Naive thymus-derived CD4-positive, alpha-beta T cell (primary cell): ENCODE results near the gene SLC39A5. TPM values are rescaled to one million over a fixed set of nuclear protein-coding genes. Genes with fewer than 3 reads are reported as not detected.
"Not testable (repeated sequence)": the region's sequence is repeated elsewhere in the genome, so short reads cannot be mapped to it uniquely, and the experiment has no call there.

Experiments used
- ATAC-seq: fragments of 150-1000 bp; cut with Tn5 transposase; 2 replicates; pipeline ENCODE4 v1.10.0; 2021; ENCODE audit warnings: mild to moderate bottlenecking, moderate library complexity
- CTCF ChIA-PET: fragments of 350-600 bp; sonication (Branson Sonifier 250); formaldehyde crosslinking; loops from one replicate; lab custom pipeline; 2021; ENCODE audit warnings: antibody characterized with exemption; lab: Charles Lee
- POLR2A ChIA-PET: fragments of 350-600 bp; sonication (Branson Sonifier 250); formaldehyde crosslinking; loops from one replicate; lab custom pipeline; 2021; ENCODE audit warnings: antibody characterized with exemption, inconsistent platforms; lab: Charles Lee
- DNase-seq, 9 donors: peaks; one replicate each; pipeline versions ENCODE4 v3.0.0 to v3.0.0-alpha.2; 2020 to 2022; ENCODE audit warnings: mixed read lengths in 1 of 9
- H3K27ac ChIP-seq: one replicate; pipeline ENCODE4 v1.7.0; 2013; ENCODE audit warnings: mild to moderate bottlenecking, low read depth, low read length, moderate library complexity
- H3K27me3 ChIP-seq, 2 donors: one replicate each; pipeline ENCODE4 v1.7.0; 2013; ENCODE audit warnings: low read length in 2 of 2, mild to moderate bottlenecking in 2 of 2, moderate library complexity in 2 of 2; ENCODE audit not compliant: control insufficient read depth in 2 of 2, insufficient read depth in 2 of 2
- H3K36me3 ChIP-seq, 3 experiments: 1 replicate in 2 of 3; 2 replicates in 1 of 3; pipeline ENCODE4 v1.7.0; 2013; ENCODE audit warnings: low read length in 3 of 3, mild to moderate bottlenecking in 3 of 3, moderate library complexity in 1 of 3; ENCODE audit not compliant: insufficient read depth in 3 of 3, control insufficient read depth in 2 of 3
- H3K4me1 ChIP-seq, 2 donors: one replicate each; pipeline ENCODE4 v1.7.0; 2013; ENCODE audit warnings: low read length in 2 of 2, mild to moderate bottlenecking in 2 of 2, moderate library complexity in 1 of 2; ENCODE audit not compliant: control insufficient read depth in 2 of 2, insufficient read depth in 2 of 2
- H3K4me3 ChIP-seq: 2 replicates; pipeline ENCODE4 v1.7.0; 2013; ENCODE audit warnings: mild to moderate bottlenecking, low read length
- H3K9me3 ChIP-seq, 3 experiments: 1 replicate in 2 of 3; 2 replicates in 1 of 3; pipeline ENCODE4 v1.7.0; 2013; ENCODE audit warnings: low read length in 3 of 3; ENCODE audit not compliant: control insufficient read depth in 2 of 3
- H3K27ac Mint-ChIP-seq, 9 donors: one replicate each; pipeline ENCODE4 v1.8.0; 2020 to 2022; ENCODE audit warnings: mixed read lengths in 9 of 9, mild to moderate bottlenecking in 8 of 9, moderate library complexity in 5 of 9, inconsistent platforms in 2 of 9
- H3K27me3 Mint-ChIP-seq, 5 donors: one replicate each; pipeline ENCODE4 v1.8.0; 2021 to 2022; ENCODE audit warnings: mixed read lengths in 5 of 5, mild to moderate bottlenecking in 1 of 5
- H3K36me3 Mint-ChIP-seq, 5 donors: one replicate each; pipeline ENCODE4 v1.8.0; 2020 to 2022; ENCODE audit warnings: mixed read lengths in 5 of 5, mild to moderate bottlenecking in 3 of 5, inconsistent platforms in 1 of 5
- H3K4me1 Mint-ChIP-seq, 7 donors: one replicate each; pipeline ENCODE4 v1.8.0; 2020 to 2022; ENCODE audit warnings: mixed read lengths in 7 of 7, mild to moderate bottlenecking in 3 of 7, inconsistent platforms in 1 of 7
- H3K4me3 Mint-ChIP-seq, 10 donors: one replicate each; pipeline ENCODE4 v1.8.0; 2020 to 2022; ENCODE audit warnings: mild to moderate bottlenecking in 10 of 10, mixed read lengths in 10 of 10, moderate library complexity in 6 of 10, inconsistent platforms in 2 of 10
- H3K9me3 Mint-ChIP-seq, 11 donors: one replicate each; pipeline ENCODE4 v1.8.0; 2020 to 2022; ENCODE audit warnings: mixed read lengths in 11 of 11, mild to moderate bottlenecking in 4 of 11, inconsistent platforms in 1 of 11, moderate library complexity in 1 of 11
- intact Hi-C, 2 donors: fragments of 100-400 bp; cut with micrococcal nuclease; formaldehyde crosslinking; loops; one replicate each; pipeline ENCODE4 v1.15.1; 2023
- polyA plus RNA-seq, 2 donors: library from polyadenylated mRNA; unstranded; fragments of 300-500 nt; fragmentation: Illumina TruSeq; gene quantifications; one replicate each; pipeline ENCODE4 v1.2.3, GENCODE V29; 2021
- total RNA-seq, 6 experiments: library from RNA in 5 of 6; stranded (reverse) in 5 of 6; gene quantifications; 1 replicate in 5 of 6; 2 replicates in 1 of 6; pipeline ENCODE4 v1.2.3 and lab custom pipeline; 2021 to 2026

Gene SLC39A5
- total and polyA plus RNA-seq, 7 experiments from 2014 or later = 0.43 to 1.2 (median 0.77) TPM; not detected in 4

DNA sequence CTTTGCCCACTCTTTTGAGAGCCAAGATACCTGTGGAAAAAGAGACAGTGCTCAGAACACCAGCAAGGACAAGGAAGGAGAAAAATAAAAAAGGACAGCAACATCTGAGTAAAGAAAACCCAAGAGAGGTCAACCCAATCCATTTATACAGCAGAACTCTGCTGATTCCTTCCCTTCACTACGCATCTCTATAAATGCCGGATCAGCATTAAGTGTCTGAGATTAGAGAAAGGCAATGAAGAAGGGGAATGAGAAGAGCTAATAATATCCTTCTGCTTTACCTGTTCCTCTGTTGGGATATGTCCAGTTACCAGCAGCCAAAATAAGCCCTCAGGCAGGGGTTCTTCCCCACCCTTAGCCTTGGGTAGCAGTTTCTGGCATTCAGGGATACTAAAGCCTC, 52.7 kb downstream of the SLC39A5 start:
- ChIA-PET CTCF (no interaction called here), POLR2A (no interaction called here)
- H3K36me3 ChIP-seq = peaks cover 12 to 75% (median 25%) of the 10 kb centered on the region in 3 experiments
- H3K27me3 Mint-ChIP-seq = no peaks in the 10 kb centered on the region
- no peak overlapping the region for H3K4me3 ChIP-seq
- no peaks in the 10 kb centered on the region for H3K27me3 ChIP-seq
- peaks cover 0 to 42% (median 22%) of the 10 kb centered on the region in 5 donors for H3K36me3 Mint-ChIP-seq
- no peaks in the 10 kb centered on the region for H3K9me3 Mint-ChIP-seq
- H3K27ac ChIP-seq = no peak overlapping the region
- intact Hi-C loops = no loop called here
- no peak overlapping the region for H3K4me3 Mint-ChIP-seq
- no peak for DNase-seq
- H3K4me1 Mint-ChIP-seq = peaks cover 0 to 6% (median 4%) of the 10 kb centered on the region in 7 donors
- ATAC-seq = no peak
- peak overlapping the region in 4 of 9 donors; percentile 36 to 71 (median 43) for H3K27ac Mint-ChIP-seq
- H3K4me1 ChIP-seq = no peaks in the 10 kb centered on the region
- H3K9me3 ChIP-seq = no peaks in the 10 kb centered on the region

DNA sequence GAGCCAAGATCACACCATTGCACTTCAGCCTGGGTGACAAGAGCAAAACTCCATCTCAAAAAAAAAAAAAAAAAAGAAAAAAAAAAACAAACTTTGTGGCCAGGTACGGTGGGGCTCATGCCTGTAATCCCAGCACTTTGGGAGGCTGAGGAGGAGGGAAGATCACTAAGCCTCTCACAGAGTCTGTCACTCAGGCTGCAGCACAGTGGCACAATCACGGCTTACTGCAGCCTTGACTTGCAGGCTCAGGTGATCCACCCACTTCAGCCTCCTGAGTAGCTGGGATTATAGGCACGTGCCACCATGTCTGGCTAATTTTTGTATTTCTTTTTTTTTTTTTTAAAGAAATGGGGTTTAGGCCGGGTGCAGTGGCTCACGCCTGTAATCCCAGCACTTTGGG, 54.4 kb downstream of the SLC39A5 start:
- H3K27me3 ChIP-seq, H3K4me3 ChIP-seq, DNase-seq, H3K27me3 Mint-ChIP-seq, H3K9me3 Mint-ChIP-seq, H3K4me1 ChIP-seq, H3K27ac ChIP-seq, H3K27ac Mint-ChIP-seq, H3K4me3 Mint-ChIP-seq, intact Hi-C loops, H3K9me3 ChIP-seq, ATAC-seq, CTCF ChIA-PET: not testable (repeated sequence)
- POLR2A ChIA-PET = interaction anchor here (0.6 to 1.8 kb wide), 2 partner anchors 32 to 76 kb away, joined by 4 to 5 read pairs; partner anchors contain the start of genes CNPY2 and STAT2
- peaks cover 12 to 58% (median 19%) of the 10 kb centered on the region in 3 experiments for H3K36me3 ChIP-seq
- H3K36me3 Mint-ChIP-seq = peaks cover 0 to 38% (median 18%) of the 10 kb centered on the region in 5 donors
- H3K4me1 Mint-ChIP-seq = peaks cover 0 to 11% (median 8%) of the 10 kb centered on the region in 7 donors

DNA sequence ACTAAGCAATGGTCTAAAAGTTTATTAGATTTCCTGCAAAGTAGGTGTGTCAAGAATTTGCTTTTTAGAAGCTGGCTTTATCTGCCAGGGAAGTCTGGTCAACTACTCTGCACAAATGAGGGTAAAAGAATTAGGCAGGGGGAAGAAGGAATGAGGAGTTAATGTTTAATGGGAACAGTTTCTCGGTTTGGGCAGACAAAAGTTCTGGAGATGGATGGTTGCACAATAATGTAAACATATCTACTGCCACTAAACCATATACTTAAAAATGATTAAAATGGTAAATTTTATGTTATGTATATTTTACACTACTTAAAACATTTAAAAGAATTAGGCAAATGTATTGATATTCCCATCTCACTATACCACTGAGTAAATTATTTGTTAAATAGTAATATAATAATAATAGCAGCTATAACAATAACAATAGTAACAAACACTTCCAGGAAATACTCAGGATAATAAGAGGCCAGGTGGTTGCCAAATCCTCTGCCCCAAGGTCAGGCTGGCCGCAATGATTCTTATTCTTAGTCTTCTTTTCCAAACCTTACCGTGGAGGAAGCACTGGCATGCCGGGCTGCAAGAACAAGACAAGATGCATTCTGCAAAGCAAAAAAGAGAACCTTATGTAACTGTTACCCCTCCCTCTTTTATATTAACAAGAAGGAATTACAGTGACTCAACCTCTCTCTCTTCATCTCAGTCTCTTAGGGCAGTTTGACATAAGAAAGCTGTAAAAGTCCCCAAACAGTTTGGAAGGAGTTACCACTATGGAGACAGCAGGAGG, 56.4 kb downstream of the SLC39A5 start:
- H3K9me3 Mint-ChIP-seq = no peaks in the 10 kb centered on the region
- peaks cover 12 to 44% (median 23%) of the 10 kb centered on the region in 3 experiments for H3K36me3 ChIP-seq
- H3K4me1 Mint-ChIP-seq = peaks cover 3 to 24% (median 18%) of the 10 kb centered on the region in 7 donors
- peak overlapping the region in 4 of 9 donors; percentile 17 to 65 (median 32) for H3K27ac Mint-ChIP-seq
- H3K36me3 Mint-ChIP-seq = peaks cover 2 to 35% (median 17%) of the 10 kb centered on the region in 5 donors
- H3K9me3 ChIP-seq = no peaks in the 10 kb centered on the region
- intact Hi-C loops = no loop called here
- H3K27ac ChIP-seq = no peak overlapping the region
- no peak for DNase-seq
- no peak overlapping the region for H3K4me3 Mint-ChIP-seq
- ChIA-PET CTCF (interaction anchor here (0.6 to 2.7 kb wide), 2 partner anchors 178 to 786 kb away, joined by 3 to 8 read pairs; no protein-coding TSS in a partner anchor), POLR2A (interaction anchor here (0.6 to 1.8 kb wide), 6 partner anchors 12 to 178 kb away, joined by 3 to 5 read pairs (median 3); partner anchors contain the start of genes ANKRD52 and CNPY2)
- no peak for ATAC-seq
- H3K4me3 ChIP-seq = no peak overlapping the region
- H3K27me3 ChIP-seq = no peaks in the 10 kb centered on the region
- peaks cover 2 to 6% of the 10 kb centered on the region in 2 donors for H3K4me1 ChIP-seq
- no peaks in the 10 kb centered on the region for H3K27me3 Mint-ChIP-seq

Other genes starting within 250 kb of the SLC39A5 start
- gene SUOX, start 232.8 kb upstream of the SLC39A5 start, total RNA-seq = 10 to 100 TPM in 1 of 5 experiments, 1 to 10 TPM in 4; 1.9 to 10.4 (median 7.1) TPM
- under 1 TPM; 0.14 to 0.21 TPM for gene SUOX, start 232.8 kb upstream of the SLC39A5 start, polyA plus RNA-seq
- 10 to 100 TPM in 1 of 5 experiments, 1 to 10 TPM in 4; 3.6 to 37.8 (median 5.3) TPM for gene IKZF4, start 209.0 kb upstream of the SLC39A5 start, total RNA-seq
- gene IKZF4, start 209.0 kb upstream of the SLC39A5 start, polyA plus RNA-seq = 1 to 10 TPM in 1 of 2 donors, under 1 TPM in 1; 0.54 to 2.0 TPM
- 10 to 100 TPM; 40.8 to 64.5 (median 46.4) TPM for gene RPS26, start 188.1 kb upstream of the SLC39A5 start, total RNA-seq
- gene RPS26, start 188.1 kb upstream of the SLC39A5 start, polyA plus RNA-seq = 100 to 1,000 TPM; 578 to 717 TPM
- gene ERBB3, start 149.9 kb upstream of the SLC39A5 start, total RNA-seq = 1 to 10 TPM; 1.0 to 6.4 (median 1.9) TPM
- under 1 TPM; 0.22 to 0.51 TPM for gene ERBB3, start 149.9 kb upstream of the SLC39A5 start, polyA plus RNA-seq
- 100 to 1,000 TPM in 3 of 5 experiments, 10 to 100 TPM in 2; 61.7 to 254 (median 109) TPM for gene PA2G4, start 125.5 kb upstream of the SLC39A5 start, total RNA-seq
- 100 to 1,000 TPM; 216 to 218 TPM for gene PA2G4, start 125.5 kb upstream of the SLC39A5 start, polyA plus RNA-seq
- 1,000 to 10,000 TPM; 3,787 to 6,048 (median 5,952) TPM for gene RPL41, start 113.4 kb upstream of the SLC39A5 start, total RNA-seq
- over 10,000 TPM in 1 of 2 donors, 1,000 to 10,000 TPM in 1; 6,745 to 10,251 TPM for gene RPL41, start 113.4 kb upstream of the SLC39A5 start, polyA plus RNA-seq
- gene ZC3H10, start 111.8 kb upstream of the SLC39A5 start, total RNA-seq = 10 to 100 TPM in 3 of 5 experiments, 1 to 10 TPM in 2; 7.8 to 16.3 (median 13.3) TPM
- 1 to 10 TPM; 2.4 to 4.1 TPM for gene ZC3H10, start 111.8 kb upstream of the SLC39A5 start, polyA plus RNA-seq
- gene ESYT1, start 101.8 kb upstream of the SLC39A5 start, total RNA-seq = 100 to 1,000 TPM; 121 to 300 (median 221) TPM
- gene ESYT1, start 101.8 kb upstream of the SLC39A5 start, polyA plus RNA-seq = 100 to 1,000 TPM; 282 to 353 TPM
- gene MYL6B, start 77.5 kb upstream of the SLC39A5 start, total RNA-seq = 10 to 100 TPM in 2 of 5 experiments, 1 to 10 TPM in 3; 3.7 to 60.3 (median 8.9) TPM
- gene MYL6B, start 77.5 kb upstream of the SLC39A5 start, polyA plus RNA-seq = 1 to 10 TPM; 5.6 to 6.7 TPM
- 1,000 to 10,000 TPM in 1 of 5 experiments, 100 to 1,000 TPM in 4; 428 to 1,509 (median 467) TPM for gene MYL6, start 71.7 kb upstream of the SLC39A5 start, total RNA-seq
- 1,000 to 10,000 TPM; 1,845 to 2,144 TPM for gene MYL6, start 71.7 kb upstream of the SLC39A5 start, polyA plus RNA-seq
- 100 to 1,000 TPM; 118 to 187 (median 149) TPM for gene SMARCC2, start 40.6 kb upstream of the SLC39A5 start, total RNA-seq
- gene SMARCC2, start 40.6 kb upstream of the SLC39A5 start, polyA plus RNA-seq = 10 to 100 TPM; 64.6 to 88.9 TPM
- 10 to 100 TPM; 31.4 to 44.9 (median 43.1) TPM for gene RNF41, start 8.1 kb upstream of the SLC39A5 start, total RNA-seq
- 10 to 100 TPM; 29.4 to 45.8 TPM for gene RNF41, start 8.1 kb upstream of the SLC39A5 start, polyA plus RNA-seq
- gene NABP2, start 5.7 kb upstream of the SLC39A5 start, total RNA-seq = 10 to 100 TPM in 3 of 5 experiments, 1 to 10 TPM in 2; 9.2 to 61.2 (median 11.8) TPM
- 1 to 10 TPM; 1.0 to 1.6 TPM for gene NABP2, start 5.7 kb upstream of the SLC39A5 start, polyA plus RNA-seq
- gene ANKRD52, start 28.3 kb downstream of the SLC39A5 start, total RNA-seq = 10 to 100 TPM; 26.9 to 64.4 (median 40.7) TPM
- gene ANKRD52, start 28.3 kb downstream of the SLC39A5 start, polyA plus RNA-seq = 1 to 10 TPM; 5.1 to 8.2 TPM
- gene COQ10A, start 36.9 kb downstream of the SLC39A5 start, total RNA-seq = 10 to 100 TPM; 22.5 to 39.4 (median 31.5) TPM
- 10 to 100 TPM in 1 of 2 donors, 1 to 10 TPM in 1; 9.7 to 11.5 TPM for gene COQ10A, start 36.9 kb downstream of the SLC39A5 start, polyA plus RNA-seq
- gene CS, start 70.3 kb downstream of the SLC39A5 start, total RNA-seq = 100 to 1,000 TPM; 126 to 241 (median 167) TPM
- 10 to 100 TPM; 57.6 to 79.9 TPM for gene CS, start 70.3 kb downstream of the SLC39A5 start, polyA plus RNA-seq
- 100 to 1,000 TPM in 1 of 5 experiments, 10 to 100 TPM in 4; 48.4 to 134 (median 87.6) TPM for gene CNPY2, start 85.9 kb downstream of the SLC39A5 start, total RNA-seq
- 100 to 1,000 TPM; 183 to 184 TPM for gene CNPY2, start 85.9 kb downstream of the SLC39A5 start, polyA plus RNA-seq
- 100 to 1,000 TPM in 4 of 5 experiments, 10 to 100 TPM in 1; 65.8 to 279 (median 144) TPM for gene PAN2, start 103.9 kb downstream of the SLC39A5 start, total RNA-seq
- gene PAN2, start 103.9 kb downstream of the SLC39A5 start, polyA plus RNA-seq = 10 to 100 TPM; 11.4 to 13.9 TPM
- gene IL23A, start 108.8 kb downstream of the SLC39A5 start, total RNA-seq = 10 to 100 TPM; 14.4 to 42.0 (median 20.1) TPM
- 10 to 100 TPM; 14.8 to 25.2 TPM for gene IL23A, start 108.8 kb downstream of the SLC39A5 start, polyA plus RNA-seq
- 100 to 1,000 TPM; 119 to 291 (median 182) TPM for gene STAT2, start 130.1 kb downstream of the SLC39A5 start, total RNA-seq
- gene STAT2, start 130.1 kb downstream of the SLC39A5 start, polyA plus RNA-seq = 10 to 100 TPM; 64.1 to 80.3 TPM
- not detected for gene APOF, start 132.8 kb downstream of the SLC39A5 start, total RNA-seq
- gene APOF, start 132.8 kb downstream of the SLC39A5 start, polyA plus RNA-seq = under 1 TPM in 1 of 2 donors, not detected in 1; 0.12 TPM
- gene TIMELESS, start 219.4 kb downstream of the SLC39A5 start, total RNA-seq = 10 to 100 TPM in 1 of 5 experiments, 1 to 10 TPM in 4; 4.4 to 42.3 (median 5.4) TPM
- 1 to 10 TPM; 2.7 to 3.3 TPM for gene TIMELESS, start 219.4 kb downstream of the SLC39A5 start, polyA plus RNA-seq
- not detected for gene MIP, start 224.6 kb downstream of the SLC39A5 start, total RNA-seq
- not detected for gene MIP, start 224.6 kb downstream of the SLC39A5 start, polyA plus RNA-seq
- gene SPRYD4, start 238.5 kb downstream of the SLC39A5 start, total RNA-seq = 1 to 10 TPM; 5.2 to 7.5 (median 7.2) TPM
- 1 to 10 TPM; 1.1 to 1.4 TPM for gene SPRYD4, start 238.5 kb downstream of the SLC39A5 start, polyA plus RNA-seq